Measurements from ENCODE around the gene TATDN3. TPM values are rescaled to one million over a fixed set of nuclear protein-coding genes. Genes with fewer than 3 reads are reported as not detected.

Gene TATDN3
- total and polyA plus RNA-seq, 2 of the 8 experiments (the other 6 are each of a cell fraction or from before 2014, with no cell fraction given), result 6.9 to 19.4 TPM

- Histone ChIP-seq H2BK120ac (replicated peaks; ENCODE audit: low read depth, low read length) (no peak overlapping the region), H3K27ac (ENCODE audit: low read depth, low read length) (no peak overlapping the region), H3K79me1 (ENCODE audit: low read depth, low read length) (no peaks in the 10 kb centered on the region), H3K9me3 (ENCODE audit: insufficient read depth in 2 of 2, low read depth in 1 of 2, low read length in 1 of 2) (no peaks in the 10 kb centered on the region), H3K79me2 (ENCODE audit: control insufficient read depth in 1 of 2, insufficient read depth in 2 of 2, low read length in 2 of 2) (no peaks in the 10 kb centered on the region), H3K23ac (ENCODE audit: insufficient read length) (no peak overlapping the region), H3K56ac (replicated peaks; ENCODE audit: insufficient read length, low read depth, low read length) (no peak overlapping the region), H4K91ac (replicated peaks; ENCODE audit: insufficient read length, low read length) (no peak overlapping the region), H3K4me1 (replicated peaks in 1 of 4; ENCODE audit: control insufficient read depth in 3 of 4, insufficient read depth in 4 of 4, low read length in 3 of 4) (peaks cover 0 to 2% (median 0%) of the 10 kb centered on the region in 4 experiments; a peak in 1 of 7 replicates), H2BK15ac (ENCODE audit: low read length) (no peak overlapping the region), H3K4ac (replicated peaks; ENCODE audit: insufficient read length, low read depth, low read length) (no peak overlapping the region), H4K8ac (ENCODE audit: extremely low read depth, insufficient read depth, low read length) (no peak overlapping the region), H2BK5ac (ENCODE audit: low read depth, low read length) (no peak overlapping the region), H2BK12ac (ENCODE audit: low read depth, low read length) (no peak overlapping the region), H3K14ac (ENCODE audit: insufficient read length) (no peak overlapping the region), H3K9ac (replicated peaks in 1 of 4; ENCODE audit: extremely low read depth in 1 of 4, low read depth in 3 of 4, low read length in 3 of 4) (no peak overlapping the region), H4K5ac (ENCODE audit: insufficient read length, low read depth, low read length) (no peak overlapping the region), H3K18ac (ENCODE audit: extremely low read depth, low read length) (no peak overlapping the region), H3K4me3 (ENCODE audit: extremely low read depth in 1 of 4, insufficient read depth in 2 of 4, low read depth in 3 of 4, low read length in 4 of 4) (no peak overlapping the region), H3K4me2 (ENCODE audit: insufficient read depth in 1 of 2, low read depth in 2 of 2, low read length in 2 of 2) (no peak overlapping the region), H3K27me3 (replicated peaks in 1 of 4; ENCODE audit: control insufficient read depth in 3 of 4, extremely low read depth in 1 of 4, insufficient read depth in 3 of 4, low read length in 3 of 4) (no peaks in the 10 kb centered on the region), H4K20me1 (replicated peaks in 1 of 2; ENCODE audit: control insufficient read depth in 1 of 2, insufficient read depth in 2 of 2, low read length in 2 of 2) (no peaks in the 10 kb centered on the region), H2BK20ac (ENCODE audit: low read length) (no peak overlapping the region), H3K23me2 (ENCODE audit: low read depth, low read length) (no peaks in the 10 kb centered on the region), H2AK5ac (ENCODE audit: low read depth, low read length) (no peak overlapping the region), H2AFZ (ENCODE audit: low read length) (no peak overlapping the region), H3K36me3 (ENCODE audit: control insufficient read depth in 2 of 4, insufficient read depth in 4 of 4, low read length in 3 of 4) (no peaks in the 10 kb centered on the region; a peak in 1 of 8 replicates)
- CTCF ChIA-PET (ENCODE audit: partially characterized antibody), result interaction anchor here (0.9 to 2.9 kb wide), 3 partner anchors 9 to 88 kb away, joined by 3 to 12 read pairs (median 3); no protein-coding TSS in a partner anchor
- DNase-seq (ENCODE audit: low read depth in 1 of 2, low spot score in 2 of 2) (no peak), FAIRE-seq (no peak)
- POLR2A ChIA-PET (ENCODE audit: partially characterized antibody), result interaction anchor here (0.6 to 2.3 kb wide), 6 partner anchors 10 to 71 kb away, joined by 3 to 8 read pairs (median 4); no protein-coding TSS in a partner anchor
- TF ChIP-seq YY1 (IDR thresholded peaks at IDR 0.05; ENCODE audit: low read depth, low read length) (no peak), TBP (IDR thresholded peaks at IDR 0.05; ENCODE audit: low read depth, low read length) (no peak), CHD2 (IDR thresholded peaks at IDR 0.05; ENCODE audit: low read length) (no peak), SRF (IDR thresholded peaks at IDR 0.05; ENCODE audit: low read depth, low read length) (no peak)
- TF ChIP-seq, protein P1, sequence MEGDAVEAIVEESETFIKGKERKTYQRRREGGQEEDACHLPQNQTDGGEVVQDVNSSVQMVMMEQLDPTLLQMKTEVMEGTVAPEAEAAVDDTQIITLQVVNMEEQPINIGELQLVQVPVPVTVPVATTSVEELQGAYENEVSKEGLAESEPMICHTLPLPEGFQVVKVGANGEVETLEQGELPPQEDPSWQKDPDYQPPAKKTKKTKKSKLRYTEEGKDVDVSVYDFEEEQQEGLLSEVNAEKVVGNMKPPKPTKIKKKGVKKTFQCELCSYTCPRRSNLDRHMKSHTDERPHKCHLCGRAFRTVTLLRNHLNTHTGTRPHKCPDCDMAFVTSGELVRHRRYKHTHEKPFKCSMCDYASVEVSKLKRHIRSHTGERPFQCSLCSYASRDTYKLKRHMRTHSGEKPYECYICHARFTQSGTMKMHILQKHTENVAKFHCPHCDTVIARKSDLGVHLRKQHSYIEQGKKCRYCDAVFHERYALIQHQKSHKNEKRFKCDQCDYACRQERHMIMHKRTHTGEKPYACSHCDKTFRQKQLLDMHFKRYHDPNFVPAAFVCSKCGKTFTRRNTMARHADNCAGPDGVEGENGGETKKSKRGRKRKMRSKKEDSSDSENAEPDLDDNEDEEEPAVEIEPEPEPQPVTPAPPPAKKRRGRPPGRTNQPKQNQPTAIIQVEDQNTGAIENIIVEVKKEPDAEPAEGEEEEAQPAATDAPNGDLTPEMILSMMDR (IDR thresholded peaks at IDR 0.05; ENCODE audit: control extremely low read depth in 1 of 3, insufficient read depth in 1 of 3, low read depth in 1 of 3, low read length in 3 of 3), result no peak
- 88% methylated on average over 2 of the region's 2 CpGs; no CpG with 5 or more reads in 1 of the 2 experiments for WGBS, 2 experiments (ENCODE audit: extremely low coverage in 1 of 2, insufficient coverage in 1 of 2, insufficient read length in 1 of 2, insufficient replicate concordance in 2 of 2, low coverage in 1 of 2, low lambda C conversion rate in 2 of 2, missing lambda C conversion rate in 1 of 2)
Measured at GRCh38 chr1:212828395-212828794, 36.7 kb downstream of the TATDN3 start.
